Left hindlimb (tissue), 1 donor: Measurements from ENCODE around the gene ABCD4.

ENCODE experiments used
- DNase-seq: peaks from one replicate; pipeline ENCODE4 v3.0.0-alpha.2; 2018

Gene ABCD4

GRCh38 chr14:74257941-74258763 lies 44.6 kb downstream of the ABCD4 start:
- no peak for DNase-seq

GRCh38 chr14:74257078-74257940 lies 45.4 kb downstream of the ABCD4 start:
- peak; percentile 48 for DNase-seq

- no peak for DNase-seq
These were observed 47.5 kb downstream of the ABCD4 start for GRCh38 chr14:74255281-74255680.

GRCh38 chr14:74249433-74250375 lies 53.0 kb downstream of the ABCD4 start:
- DNase-seq, result no peak

- no peak for DNase-seq
These were observed 54.7 kb downstream of the ABCD4 start for GRCh38 chr14:74248017-74248416.

- no peak for DNase-seq
These were observed 56.2 kb downstream of the ABCD4 start for GRCh38 chr14:74246542-74246941.

GRCh38 chr14:74245292-74245691 lies 57.4 kb downstream of the ABCD4 start:
- no peak for DNase-seq

GRCh38 chr14:74244115-74244514 lies 58.6 kb downstream of the ABCD4 start:
- DNase-seq, result no peak

GRCh38 chr14:74243051-74243450 lies 59.7 kb downstream of the ABCD4 start:
- DNase-seq, result no peak

GRCh38 chr14:74242780-74243042 lies 60.0 kb downstream of the ABCD4 start:
- DNase-seq, result no peak

GRCh38 chr14:74242021-74242779 lies 60.5 kb downstream of the ABCD4 start:
- DNase-seq, result peak; percentile 33

- no peak for DNase-seq
These were observed 61.1 kb downstream of the ABCD4 start for GRCh38 chr14:74241652-74242017.

GRCh38 chr14:74240794-74241651 lies 61.7 kb downstream of the ABCD4 start:
- peak; percentile 45 for DNase-seq

GRCh38 chr14:74239848-74240793 lies 62.6 kb downstream of the ABCD4 start:
- DNase-seq, result peak; percentile 35

GRCh38 chr14:74238974-74239847 lies 63.5 kb downstream of the ABCD4 start, which contains the start of gene VSX2:
Gene VSX2, plus strand, starts transcription at chr14:74239449. Its CDS starts 113 bp downstream, at chr14:74239562.
- DNase-seq, result no peak

- no peak for DNase-seq
These were observed 65.3 kb downstream of the ABCD4 start for GRCh38 chr14:74237441-74237840.
